AG09319 (cell line): Measurements from ENCODE around the gene ST6GALNAC2.
A peak's percentile ranks its signal among the peaks of the same experiment; 100 is the strongest.

ENCODE experiments used
- DNase-seq: peaks from one replicate; pipeline ENCODE4 v3.0.0-alpha.2; 2010; ENCODE audit warnings: low read depth; ENCODE audit errors: extremely low read depth
- TF ChIP-seq, protein P1 (sequence below): IDR thresholded peaks from 2 replicates; pipeline ENCODE4 v1.5.1; 2011; ENCODE audit warnings: low read depth, mild to moderate bottlenecking, inconsistent platforms, low read length, moderate library complexity

ST6GALNAC2 gene

DNA sequence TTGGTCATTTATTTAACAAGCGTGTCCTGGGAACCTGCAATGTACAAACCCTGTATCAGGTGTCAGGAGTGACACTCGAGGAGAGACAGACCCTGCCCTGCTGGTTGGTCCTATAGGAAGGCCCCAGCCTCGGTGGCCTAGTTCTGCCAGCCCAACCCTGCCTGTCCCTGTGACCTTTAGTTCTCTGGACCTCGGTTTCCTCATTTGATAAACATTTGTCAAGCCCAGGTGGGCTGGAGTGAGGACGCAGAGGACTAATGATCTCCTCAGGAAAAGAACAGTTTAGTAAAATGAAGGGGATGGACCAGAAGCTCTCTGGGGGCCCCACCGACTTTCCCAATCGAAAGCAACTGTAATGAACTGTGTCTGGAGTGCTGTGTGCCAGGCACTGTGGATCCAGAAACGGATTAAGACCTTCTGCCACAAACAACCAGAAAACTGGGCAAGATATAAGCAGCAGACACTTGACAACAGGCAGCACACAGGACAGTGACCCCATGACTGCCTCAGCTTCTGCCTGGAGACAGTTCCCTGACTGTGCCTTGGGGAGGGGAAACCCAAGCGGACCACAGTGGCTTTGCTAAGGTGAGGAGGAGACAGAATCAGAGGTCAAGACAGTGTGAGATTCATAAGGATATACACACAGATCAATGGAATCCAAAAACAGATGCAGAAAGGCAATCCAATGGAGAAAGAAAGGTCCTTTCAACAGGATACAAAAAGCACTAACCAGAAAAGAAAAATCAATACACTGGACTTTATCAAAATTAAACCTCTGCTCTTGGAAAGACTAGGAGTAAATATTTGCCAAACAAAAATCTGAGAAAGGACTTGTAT, 37.1 kb downstream of the ST6GALNAC2 start:
- no peak for DNase-seq
- TF ChIP-seq, protein P1, sequence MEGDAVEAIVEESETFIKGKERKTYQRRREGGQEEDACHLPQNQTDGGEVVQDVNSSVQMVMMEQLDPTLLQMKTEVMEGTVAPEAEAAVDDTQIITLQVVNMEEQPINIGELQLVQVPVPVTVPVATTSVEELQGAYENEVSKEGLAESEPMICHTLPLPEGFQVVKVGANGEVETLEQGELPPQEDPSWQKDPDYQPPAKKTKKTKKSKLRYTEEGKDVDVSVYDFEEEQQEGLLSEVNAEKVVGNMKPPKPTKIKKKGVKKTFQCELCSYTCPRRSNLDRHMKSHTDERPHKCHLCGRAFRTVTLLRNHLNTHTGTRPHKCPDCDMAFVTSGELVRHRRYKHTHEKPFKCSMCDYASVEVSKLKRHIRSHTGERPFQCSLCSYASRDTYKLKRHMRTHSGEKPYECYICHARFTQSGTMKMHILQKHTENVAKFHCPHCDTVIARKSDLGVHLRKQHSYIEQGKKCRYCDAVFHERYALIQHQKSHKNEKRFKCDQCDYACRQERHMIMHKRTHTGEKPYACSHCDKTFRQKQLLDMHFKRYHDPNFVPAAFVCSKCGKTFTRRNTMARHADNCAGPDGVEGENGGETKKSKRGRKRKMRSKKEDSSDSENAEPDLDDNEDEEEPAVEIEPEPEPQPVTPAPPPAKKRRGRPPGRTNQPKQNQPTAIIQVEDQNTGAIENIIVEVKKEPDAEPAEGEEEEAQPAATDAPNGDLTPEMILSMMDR = no peak

GRCh38 chr17:76547642-76548202, 37.9 kb downstream of the ST6GALNAC2 start:
- no peak for DNase-seq
- TF ChIP-seq, protein P1 = no peak

DNA sequence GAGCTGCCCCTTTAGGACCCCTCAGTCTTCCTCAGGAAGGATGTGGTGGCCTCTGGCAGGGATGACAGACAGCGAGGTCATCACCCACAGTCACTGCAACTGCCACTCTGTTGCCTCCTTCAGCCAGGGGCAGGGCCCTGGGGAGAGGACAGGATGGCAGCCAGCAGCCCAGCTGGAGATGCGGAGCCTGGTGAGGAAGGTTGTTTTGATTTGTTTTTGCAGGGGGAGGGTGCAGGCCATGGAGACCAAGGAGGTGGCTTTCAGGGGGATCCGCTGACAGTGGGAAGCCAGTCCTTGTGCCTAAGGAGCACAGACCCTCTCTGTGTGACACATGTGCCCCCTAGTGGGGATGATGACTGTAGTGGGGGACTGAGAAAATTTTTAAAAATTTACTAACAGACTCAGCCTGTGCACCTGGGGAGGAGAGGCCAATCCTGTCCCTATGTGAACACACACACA, 38.4 kb downstream of the ST6GALNAC2 start:
- DNase-seq = no peak
- TF ChIP-seq, protein P1 = peak; percentile 76

GRCh38 chr17:76546556-76547182, 39.0 kb downstream of the ST6GALNAC2 start:
- peak; percentile 84 for DNase-seq
- TF ChIP-seq, protein P1 = no peak

GRCh38 chr17:76545918-76546555, 39.6 kb downstream of the ST6GALNAC2 start:
- TF ChIP-seq, protein P1 = no peak
- DNase-seq = no peak

GRCh38 chr17:76544546-76545365, 40.9 kb downstream of the ST6GALNAC2 start:
- DNase-seq = no peak
- TF ChIP-seq, protein P1 = no peak
